Measurements from ENCODE around the gene VPS9D1.

DNA sequence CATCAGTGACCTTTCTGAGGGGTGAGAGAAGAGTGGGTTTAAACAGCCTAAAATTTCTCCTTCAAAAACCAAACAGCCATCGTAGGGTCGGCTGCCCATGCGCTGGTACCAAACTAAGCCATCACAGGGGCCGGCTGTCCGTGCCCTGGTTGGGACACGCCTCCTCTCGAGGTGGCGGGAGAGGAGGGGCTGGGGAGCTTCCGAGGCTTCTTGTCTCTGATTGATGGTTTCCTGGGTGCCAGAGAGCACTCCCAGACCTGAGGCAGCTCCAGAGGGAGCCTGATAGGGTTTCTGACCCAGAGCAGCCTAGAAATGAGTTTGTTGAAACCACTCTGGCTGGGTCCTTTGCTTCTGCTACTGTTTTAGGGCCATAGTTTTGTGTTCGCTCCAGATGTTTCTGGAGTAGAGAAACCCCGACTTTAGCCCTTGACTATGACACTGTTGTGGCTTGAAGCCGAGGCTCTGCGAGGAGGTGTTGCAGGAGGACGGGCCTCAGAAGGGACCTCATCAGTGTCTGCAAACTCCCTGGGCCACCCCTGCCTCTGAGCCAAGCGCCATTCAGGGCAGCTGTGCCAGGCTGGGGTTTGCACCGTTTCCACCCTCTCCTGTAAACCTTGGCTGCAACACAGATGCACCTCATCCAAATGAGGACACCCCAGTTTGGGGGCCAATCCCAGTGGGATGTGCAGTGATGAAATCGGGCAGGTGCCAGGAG is 6.9 kb upstream of the VPS9D1 start:
- TF ChIP-seq EZH2 (IDR thresholded peaks at IDR 0.05) (no peak), POLR2AphosphoS5 (IDR thresholded peaks at IDR 0.05; ENCODE audit: borderline replicate concordance, low read depth, low read length) (no peak)

All from SK-N-MC (cell line).